Stomach (tissue), 9 donors: Measurements from ENCODE around the gene BSG. TPM values are rescaled to one million over a fixed set of nuclear protein-coding genes. Genes with fewer than 3 reads are reported as not detected.

Source experiments
- DNase-seq, 2 donors: peaks; one replicate each; pipeline versions ENCODE4 v3.0.0 to v3.0.0-alpha.2; 2013 to 2019
- H3K27ac ChIP-seq, 5 donors: fragments of 200-600 bp in 4 of 5; sonication (generic) in 4 of 5; one replicate each; pipeline ENCODE4 v1.5.1; 2013 to 2019; ENCODE audit warnings: mild to moderate bottlenecking in 1 of 5, moderate library complexity in 1 of 5
- H3K27me3 ChIP-seq, 3 donors: fragments of 200-600 bp; sonication (generic); one replicate each; pipeline ENCODE4 v1.5.1; 2017 to 2019; ENCODE audit warnings: mixed run types in 1 of 3
- H3K36me3 ChIP-seq, 4 donors: fragments of 200-600 bp; sonication (generic); 1 replicate in 3 of 4; 2 replicates in 1 of 4; pipeline ENCODE4 v1.5.1; 2016 to 2019
- H3K4me1 ChIP-seq, 4 donors: fragments of 200-600 bp; sonication (generic); one replicate each; pipeline ENCODE4 v1.5.1; 2016 to 2019
- H3K4me3 ChIP-seq, 4 donors: fragments of 200-600 bp; sonication (generic) in 3 of 4; one replicate each; pipeline ENCODE4 v1.5.1; 2016 to 2019; ENCODE audit warnings: mild to moderate bottlenecking in 1 of 4
- H3K9me3 ChIP-seq, 4 donors: fragments of 200-600 bp; sonication (generic); one replicate each; pipeline ENCODE4 v1.5.1; 2016 to 2019
- EP300 ChIP-seq: sonication (generic); formaldehyde crosslinking; IDR thresholded peaks from one replicate; pipeline ENCODE4 v1.6.1; 2017; ENCODE audit warnings: antibody characterized with exemption
- POLR2A ChIP-seq, 4 donors: fragments of 450-650 bp; IDR thresholded peaks; one replicate each; pipeline ENCODE4 v1.6.1; 2016; ENCODE audit warnings: antibody characterized with exemption in 4 of 4, control low read depth in 2 of 4, mild to moderate bottlenecking in 1 of 4, moderate library complexity in 1 of 4
- POLR2AphosphoS5 ChIP-seq, 3 donors: sonication (generic); formaldehyde crosslinking; IDR thresholded peaks; one replicate each; pipeline ENCODE4 v1.6.1; 2016; ENCODE audit warnings: antibody characterized with exemption in 3 of 3
- WGBS, 5 donors: extraction: QIAGEN DNeasy Blood & Tissue Kit in 3 of 5; methylation state at CpG; one replicate each; pipeline versions ENCODE4 v1.1.5 to v1.1.7; 2013 to 2018; 5-methylcytosine and 5-hydroxymethylcytosine counted together
- intact Hi-C: fragments of 100-400 bp; cut with DNase I; formaldehyde crosslinking; loops from one replicate; pipeline ENCODE4 v1.15.1; 2023; ENCODE audit warnings: low total_unique reads
- polyA plus RNA-seq, 3 donors: library from polyadenylated mRNA; stranded (reverse); fragments of 200-250 nt; gene quantifications; one replicate each; pipeline ENCODE4 v1.2.3, GENCODE V29; 2013
- total RNA-seq, 5 donors: library from RNA; depleted of rRNA; stranded (reverse); fragments of >200 nt; gene quantifications; one replicate each; pipeline versions ENCODE4 v1.1.0 to v1.2.3, GENCODE V29; 2014 to 2016
- TF ChIP-seq, protein P1 (sequence below), 7 experiments: fragments of 450-650 bp in 4 of 7; fragments of 200-600 bp in 3 of 7; sonication (generic) in 3 of 7; IDR thresholded peaks; one replicate each; pipeline ENCODE4 v1.5.1; 2016 to 2019; ENCODE audit warnings: antibody characterized with exemption in 7 of 7, control low read depth in 2 of 7, mild to moderate bottlenecking in 1 of 7
- donor health status: healthy with polysubstance abuse.
- donor health status: Bipolar disorder and iron deficiency.
- donor health status: healthy.

Gene BSG
- total and polyA plus RNA-seq, 8 donors: 184 to 1,029 (median 331) TPM

DNA sequence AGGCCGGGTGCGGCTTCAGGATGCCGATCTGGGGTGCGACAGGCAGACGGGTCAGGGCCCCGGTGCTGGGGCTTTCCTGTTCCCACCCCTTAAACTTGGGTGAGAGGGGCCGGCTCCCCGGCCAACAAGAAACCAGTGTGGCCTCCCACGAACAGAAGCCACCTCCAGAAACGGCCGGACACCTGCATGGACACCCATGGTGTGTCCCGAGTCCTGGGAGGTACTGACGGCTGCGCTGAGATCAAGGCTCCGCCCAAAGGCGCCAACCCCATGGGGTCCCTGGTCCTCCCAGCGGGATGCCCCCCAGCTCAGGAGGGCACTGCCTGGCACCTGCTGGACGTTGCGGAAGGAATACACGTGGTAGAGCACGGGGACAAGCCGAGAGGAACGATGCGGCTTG, 49.4 kb downstream of the BSG start:
- intact Hi-C loops: no loop called here
- H3K36me3 ChIP-seq: peaks cover 47 to 99% (median 97%) of the 10 kb centered on the region in 4 donors
- no peak for DNase-seq

DNA sequence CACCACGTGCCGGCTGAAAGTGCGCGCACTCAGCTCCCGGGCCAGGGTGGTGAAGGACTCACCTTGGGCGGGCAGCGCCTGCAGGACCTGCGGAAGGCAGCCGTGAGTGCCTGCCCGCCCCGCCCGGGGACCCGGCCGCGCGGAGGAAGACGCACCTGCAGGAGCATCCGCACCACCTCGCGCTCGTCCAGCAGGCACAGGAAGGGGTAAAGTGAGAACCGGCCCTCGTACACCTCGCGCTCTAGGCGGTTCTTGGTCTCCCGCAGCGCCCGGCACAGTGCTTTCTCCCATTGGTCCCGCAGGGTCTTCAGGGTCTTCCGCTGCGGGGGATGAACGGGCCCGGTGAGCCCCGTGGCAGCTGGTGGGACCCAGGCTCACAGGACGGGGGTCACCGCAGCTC, 50.3 kb downstream of the BSG start:
- DNase-seq: no peak
- H3K36me3 ChIP-seq: peaks cover 43 to 98% (median 95%) of the 10 kb centered on the region in 4 donors
- no peak overlapping the region for H3K4me3 ChIP-seq
- no peaks in the 10 kb centered on the region for H3K4me1 ChIP-seq
- no peaks in the 10 kb centered on the region for H3K27me3 ChIP-seq
- no peaks in the 10 kb centered on the region for H3K9me3 ChIP-seq
- no peak overlapping the region for H3K27ac ChIP-seq
- 93 to 96% (median 95%) methylated on average over 24 to 37 of the region's 37 CpGs for WGBS, 5 donors
- TF ChIP-seq EP300: no peak
- no peak for TF ChIP-seq POLR2AphosphoS5 (IDR thresholded peaks at IDR 0.05)
- intact Hi-C loops: no loop called here

More for the DNA sequence above, 49.4 kb downstream of the BSG start:
- H3K4me1 ChIP-seq: peaks cover 0 to 6% (median 1%) of the 10 kb centered on the region in 4 donors
- H3K27ac ChIP-seq: no peak overlapping the region
- 90 to 99% (median 93%) methylated on average over 18 to 24 of the region's 24 CpGs for WGBS, 5 donors
- TF ChIP-seq, protein P1, sequence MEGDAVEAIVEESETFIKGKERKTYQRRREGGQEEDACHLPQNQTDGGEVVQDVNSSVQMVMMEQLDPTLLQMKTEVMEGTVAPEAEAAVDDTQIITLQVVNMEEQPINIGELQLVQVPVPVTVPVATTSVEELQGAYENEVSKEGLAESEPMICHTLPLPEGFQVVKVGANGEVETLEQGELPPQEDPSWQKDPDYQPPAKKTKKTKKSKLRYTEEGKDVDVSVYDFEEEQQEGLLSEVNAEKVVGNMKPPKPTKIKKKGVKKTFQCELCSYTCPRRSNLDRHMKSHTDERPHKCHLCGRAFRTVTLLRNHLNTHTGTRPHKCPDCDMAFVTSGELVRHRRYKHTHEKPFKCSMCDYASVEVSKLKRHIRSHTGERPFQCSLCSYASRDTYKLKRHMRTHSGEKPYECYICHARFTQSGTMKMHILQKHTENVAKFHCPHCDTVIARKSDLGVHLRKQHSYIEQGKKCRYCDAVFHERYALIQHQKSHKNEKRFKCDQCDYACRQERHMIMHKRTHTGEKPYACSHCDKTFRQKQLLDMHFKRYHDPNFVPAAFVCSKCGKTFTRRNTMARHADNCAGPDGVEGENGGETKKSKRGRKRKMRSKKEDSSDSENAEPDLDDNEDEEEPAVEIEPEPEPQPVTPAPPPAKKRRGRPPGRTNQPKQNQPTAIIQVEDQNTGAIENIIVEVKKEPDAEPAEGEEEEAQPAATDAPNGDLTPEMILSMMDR (IDR thresholded peaks at IDR 0.05): no peak
- no peak for TF ChIP-seq POLR2A (IDR thresholded peaks at IDR 0.05)
- no peak for TF ChIP-seq POLR2AphosphoS5 (IDR thresholded peaks at IDR 0.05)
- TF ChIP-seq EP300: no peak
- H3K4me3 ChIP-seq: no peak overlapping the region
- peaks cover 0 to 6% (median 1%) of the 10 kb centered on the region in 3 donors for H3K27me3 ChIP-seq
- no peaks in the 10 kb centered on the region for H3K9me3 ChIP-seq

DNA sequence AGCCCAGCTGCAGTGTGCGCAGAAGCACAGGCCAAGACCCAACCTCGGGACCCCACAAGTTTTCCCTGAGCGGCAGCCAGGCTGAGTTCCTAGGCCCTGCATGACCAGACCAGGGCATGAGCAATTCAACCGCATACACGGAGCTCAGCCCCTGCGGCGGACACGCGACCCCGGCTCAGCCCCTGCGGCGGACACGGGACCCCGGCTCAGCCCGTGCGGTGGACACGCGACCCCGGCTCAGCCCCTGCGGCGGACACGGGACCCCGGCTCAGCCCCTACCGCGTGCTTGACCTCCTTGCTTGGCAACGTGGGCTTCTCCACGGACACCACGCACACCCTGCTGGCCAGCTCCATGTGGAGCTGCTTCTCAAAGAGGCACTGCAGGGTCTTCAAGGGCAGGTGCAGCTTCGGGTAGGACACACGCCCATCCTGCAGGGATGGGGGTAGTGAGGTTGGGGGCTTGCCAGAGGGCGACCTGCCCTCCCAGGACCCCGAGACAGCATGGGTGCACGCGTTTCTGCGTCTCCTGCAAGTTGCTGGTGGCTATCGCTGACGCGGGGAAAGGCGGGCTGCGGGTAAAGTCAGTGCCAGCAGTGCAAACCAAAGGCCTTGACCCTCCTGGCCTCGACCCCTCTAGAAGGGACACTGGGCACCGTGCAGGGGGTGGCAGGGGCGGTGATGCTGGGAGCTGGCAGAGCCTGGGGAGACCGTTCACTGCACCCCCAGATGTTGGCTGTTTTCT, 51.0 kb downstream of the BSG start:
- no peaks in the 10 kb centered on the region for H3K4me1 ChIP-seq
- no peak overlapping the region for H3K27ac ChIP-seq
- intact Hi-C loops: no loop called here
- no peaks in the 10 kb centered on the region for H3K9me3 ChIP-seq
- no peak overlapping the region for H3K4me3 ChIP-seq
- no peaks in the 10 kb centered on the region for H3K27me3 ChIP-seq
- DNase-seq: no peak
- H3K36me3 ChIP-seq: peaks cover 38 to 98% (median 95%) of the 10 kb centered on the region in 4 donors
- 90 to 95% (median 94%) methylated on average over 39 to 44 of the region's 44 CpGs for WGBS, 5 donors
- TF ChIP-seq, protein P1 (IDR thresholded peaks at IDR 0.05): no peak
- TF ChIP-seq POLR2A (IDR thresholded peaks at IDR 0.05) (no peak), POLR2AphosphoS5 (IDR thresholded peaks at IDR 0.05) (no peak), EP300 (no peak)

DNA sequence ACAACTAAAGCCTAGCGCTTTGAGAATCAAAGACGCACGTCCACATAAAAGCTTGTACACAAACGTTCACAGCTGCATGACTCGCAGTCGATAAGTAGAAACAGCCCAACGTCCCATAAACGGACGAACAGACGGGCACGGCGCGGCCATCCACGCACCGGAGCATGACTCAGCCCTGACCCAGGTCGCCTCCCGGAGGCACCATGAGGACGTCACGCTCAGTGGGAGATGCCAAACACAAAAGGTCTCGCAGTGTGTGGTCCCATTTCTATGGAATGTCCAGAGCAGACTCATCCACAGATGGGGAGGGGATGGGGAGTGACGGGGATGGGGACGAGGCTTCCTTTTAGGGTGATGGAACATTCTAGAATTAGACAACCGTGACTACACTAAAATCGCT, 51.6 kb downstream of the BSG start:
- Histone ChIP-seq H3K9me3 (no peaks in the 10 kb centered on the region), H3K36me3 (peaks cover 31 to 98% (median 95%) of the 10 kb centered on the region in 4 donors), H3K27ac (no peak overlapping the region), H3K4me1 (peaks cover 0 to 1% (median 0%) of the 10 kb centered on the region in 4 donors), H3K27me3 (no peaks in the 10 kb centered on the region), H3K4me3 (no peak overlapping the region)
- no peak for DNase-seq
- no peak for TF ChIP-seq POLR2AphosphoS5 (IDR thresholded peaks at IDR 0.05)
- no peak for TF ChIP-seq POLR2A (IDR thresholded peaks at IDR 0.05)
- TF ChIP-seq, protein P1 (IDR thresholded peaks at IDR 0.05): no peak
- TF ChIP-seq EP300: no peak
- intact Hi-C loops: no loop called here
- WGBS, 5 donors: 81 to 86% (median 84%) methylated on average over 24 of the region's 24 CpGs
